GM18951 (cell line): ENCODE results near the gene HOXB4.

ENCODE experiments used
- POLR2A ChIP-seq: IDR thresholded peaks from 4 replicates; pipeline ENCODE4 v1.6.1; 2011; ENCODE audit warnings: mild to moderate bottlenecking; ENCODE audit not compliant: insufficient read length, insufficient read depth; ENCODE audit errors: extremely low read depth
- in situ Hi-C: fragments of 300-500 bp; cut with MboI; formaldehyde crosslinking; loops from one replicate; pipeline ENCODE4 v1.12.0; 2022; ENCODE audit warnings: low sequenced_read_pairs, mixed read lengths, inconsistent platforms; ENCODE audit not compliant: unreplicated experiment

HOXB4 gene

DNA sequence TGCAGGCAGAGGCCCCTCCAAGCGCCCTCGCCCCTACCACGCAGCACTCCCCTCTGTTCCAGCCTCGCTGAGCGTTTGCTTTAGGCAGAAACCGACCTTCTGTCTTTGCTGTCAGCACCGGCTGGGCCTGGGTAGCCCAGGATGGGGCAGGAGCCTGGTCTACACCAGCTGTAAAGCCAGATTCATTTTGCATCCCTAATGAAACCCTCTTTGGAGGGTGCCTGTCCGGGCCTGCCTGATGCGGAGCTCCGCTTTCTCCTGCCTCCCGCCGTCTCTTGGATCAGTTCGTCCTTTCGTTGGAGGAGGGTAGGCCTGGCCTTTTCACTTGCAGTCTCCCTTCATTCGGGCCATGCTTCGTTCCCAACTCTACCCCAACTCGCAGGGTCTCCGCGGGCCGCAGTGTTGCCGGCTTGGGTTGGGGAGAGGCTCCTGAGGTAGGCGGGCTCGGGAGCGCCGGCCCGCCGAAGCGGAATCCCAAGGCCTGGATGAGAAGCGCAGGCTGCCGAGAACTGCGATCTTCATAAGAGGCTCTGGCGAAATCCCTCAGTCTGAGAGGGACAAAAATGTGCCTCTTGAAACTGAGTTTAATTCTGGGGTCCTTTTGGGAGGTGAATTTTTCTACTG, 41.8 kb upstream of the HOXB4 start:
- in situ Hi-C loops: no loop called here
- no peak for TF ChIP-seq POLR2A

DNA sequence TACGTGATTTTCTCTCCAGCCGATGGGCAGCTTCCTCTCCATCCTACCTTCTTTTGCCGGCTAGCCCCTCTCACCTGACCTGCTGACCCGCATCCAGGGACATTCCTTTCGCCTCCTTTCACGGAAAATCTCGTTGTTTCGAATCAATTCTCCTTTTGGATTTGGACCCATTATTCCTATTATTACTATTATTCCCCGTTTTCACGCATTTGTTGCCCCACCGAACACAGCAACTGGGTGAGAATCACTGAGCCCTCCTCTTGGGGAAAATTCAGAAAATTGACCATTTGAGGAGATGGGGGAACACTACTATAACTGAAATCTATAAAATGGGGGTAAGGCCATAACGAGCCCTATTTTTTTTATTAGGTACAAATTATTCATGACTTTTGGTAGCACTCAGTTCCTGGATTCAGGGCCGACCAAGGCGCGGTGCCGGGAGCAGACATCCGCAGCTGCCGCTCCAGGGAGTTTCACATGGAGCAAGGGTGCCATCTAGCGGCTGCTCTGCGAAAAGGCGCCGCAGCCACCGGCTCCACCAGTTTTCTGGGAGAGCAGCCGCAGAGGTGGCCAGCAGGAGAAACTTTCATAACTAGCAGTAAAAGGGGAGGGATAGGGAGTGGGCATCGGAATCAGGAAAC, 40.2 kb upstream of the HOXB4 start:
- in situ Hi-C loops: no loop called here
- TF ChIP-seq POLR2A: no peak

DNA sequence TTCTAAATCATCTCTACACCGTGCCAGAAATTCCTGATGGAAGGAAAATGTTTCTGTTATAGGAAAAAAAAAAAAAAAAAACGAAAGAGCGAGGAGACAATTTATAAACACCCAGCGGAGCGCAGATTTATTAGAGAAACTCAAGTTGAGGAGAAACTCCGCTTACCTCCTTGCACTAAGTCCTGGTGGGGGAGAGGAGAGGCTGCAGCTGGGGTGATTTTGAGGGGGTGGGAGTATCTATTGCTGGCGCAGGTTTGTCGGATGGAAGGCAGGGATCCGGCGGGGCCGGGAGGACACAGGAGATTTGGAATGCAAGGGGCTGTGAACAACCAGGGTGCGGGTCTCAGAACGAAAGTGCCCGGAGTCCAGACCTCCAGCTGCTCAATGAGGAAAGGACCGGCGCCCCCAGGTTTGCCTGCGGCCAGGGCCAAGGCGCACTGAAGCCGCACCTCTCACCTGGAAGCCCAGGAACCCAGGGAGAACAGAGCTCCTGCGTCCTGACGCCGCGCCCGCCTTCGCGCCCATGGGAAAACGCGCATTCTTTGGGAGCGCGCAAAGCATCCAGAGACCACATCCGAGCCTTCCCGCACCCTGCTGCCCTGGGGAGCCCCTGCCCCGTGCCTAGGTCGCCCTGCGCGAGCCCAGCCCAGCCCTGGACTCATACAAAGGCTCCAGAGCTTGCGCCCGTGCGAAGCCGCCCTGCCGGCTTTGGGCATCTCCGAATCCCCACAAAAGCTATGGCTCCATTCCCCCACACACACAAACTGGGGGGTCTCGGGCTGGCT, 39.5 kb upstream of the HOXB4 start:
- TF ChIP-seq POLR2A: no peak
- in situ Hi-C loops: no loop called here

DNA sequence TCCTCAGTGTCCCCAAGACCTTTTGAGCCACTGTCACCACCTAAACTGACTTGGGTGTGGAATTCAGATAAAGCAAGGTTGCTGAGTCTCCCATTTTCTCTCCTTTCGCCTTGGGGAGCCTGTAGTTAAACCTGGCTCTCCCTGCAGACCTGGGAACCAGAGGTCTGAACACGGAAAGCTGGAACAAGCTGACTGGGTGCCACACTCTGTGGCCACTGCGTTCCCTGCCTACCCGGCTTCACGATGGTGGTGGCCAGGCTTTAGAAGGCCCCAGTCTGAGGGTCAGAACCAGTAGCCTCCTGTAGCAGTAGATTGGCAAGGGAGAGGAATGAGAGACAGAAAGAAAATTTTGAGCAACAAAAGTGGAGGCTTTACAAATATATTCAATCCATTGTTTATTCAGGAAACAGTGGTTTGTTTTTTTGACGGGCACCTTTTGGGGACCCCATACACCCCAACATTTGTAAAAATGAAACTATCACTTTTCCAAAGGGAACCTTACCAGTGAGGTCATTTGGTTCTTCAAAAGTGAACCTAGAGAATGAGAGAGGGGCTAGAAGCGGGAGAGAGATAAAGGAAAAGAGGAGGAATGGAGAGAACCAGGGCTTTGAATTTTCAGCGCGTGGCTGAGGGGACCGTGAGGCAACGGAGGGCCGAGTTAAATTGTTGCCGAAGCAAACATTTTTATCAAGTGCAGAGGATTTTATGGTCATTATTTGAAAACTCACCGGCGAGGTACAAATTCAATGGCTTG, 38.7 kb upstream of the HOXB4 start:
- in situ Hi-C loops: no loop called here
- no peak for TF ChIP-seq POLR2A

DNA sequence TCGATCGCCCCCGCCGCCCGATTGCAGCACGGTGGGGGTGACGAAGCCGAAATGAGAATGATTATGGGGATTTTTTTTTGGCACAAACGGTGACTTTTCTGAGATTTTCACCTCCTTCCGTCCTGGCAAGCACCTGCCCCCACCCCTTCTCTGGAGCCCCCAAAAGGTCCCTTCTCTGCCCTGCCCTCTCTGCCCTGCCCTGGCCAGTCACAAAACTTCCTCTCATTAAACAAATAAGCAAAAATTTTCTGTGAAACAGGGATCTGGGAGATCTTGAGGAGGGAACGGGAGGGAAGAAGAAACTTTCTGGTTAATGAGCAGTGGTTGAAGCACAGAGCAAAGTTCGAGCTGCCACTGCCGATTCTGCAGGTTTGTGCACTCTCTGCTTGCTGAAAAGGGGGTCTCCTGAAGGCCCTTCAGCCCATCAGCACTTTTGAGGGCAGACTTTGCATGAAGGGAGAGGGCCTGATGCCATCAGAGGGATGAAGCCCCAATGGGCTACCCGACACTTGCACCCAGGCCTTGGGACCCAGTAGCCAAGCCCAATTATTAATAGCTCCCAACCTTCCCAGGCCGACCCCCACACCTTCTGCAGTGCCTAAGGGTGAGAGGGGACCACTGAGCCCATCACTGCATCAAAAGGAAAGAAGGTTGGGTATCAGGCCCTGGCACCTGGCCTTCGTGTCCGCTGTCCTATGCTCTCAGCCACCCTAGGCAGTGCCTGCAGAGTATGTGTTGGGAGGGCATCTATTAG, 38.0 kb upstream of the HOXB4 start:
- TF ChIP-seq POLR2A: no peak
- in situ Hi-C loops: no loop called here

DNA sequence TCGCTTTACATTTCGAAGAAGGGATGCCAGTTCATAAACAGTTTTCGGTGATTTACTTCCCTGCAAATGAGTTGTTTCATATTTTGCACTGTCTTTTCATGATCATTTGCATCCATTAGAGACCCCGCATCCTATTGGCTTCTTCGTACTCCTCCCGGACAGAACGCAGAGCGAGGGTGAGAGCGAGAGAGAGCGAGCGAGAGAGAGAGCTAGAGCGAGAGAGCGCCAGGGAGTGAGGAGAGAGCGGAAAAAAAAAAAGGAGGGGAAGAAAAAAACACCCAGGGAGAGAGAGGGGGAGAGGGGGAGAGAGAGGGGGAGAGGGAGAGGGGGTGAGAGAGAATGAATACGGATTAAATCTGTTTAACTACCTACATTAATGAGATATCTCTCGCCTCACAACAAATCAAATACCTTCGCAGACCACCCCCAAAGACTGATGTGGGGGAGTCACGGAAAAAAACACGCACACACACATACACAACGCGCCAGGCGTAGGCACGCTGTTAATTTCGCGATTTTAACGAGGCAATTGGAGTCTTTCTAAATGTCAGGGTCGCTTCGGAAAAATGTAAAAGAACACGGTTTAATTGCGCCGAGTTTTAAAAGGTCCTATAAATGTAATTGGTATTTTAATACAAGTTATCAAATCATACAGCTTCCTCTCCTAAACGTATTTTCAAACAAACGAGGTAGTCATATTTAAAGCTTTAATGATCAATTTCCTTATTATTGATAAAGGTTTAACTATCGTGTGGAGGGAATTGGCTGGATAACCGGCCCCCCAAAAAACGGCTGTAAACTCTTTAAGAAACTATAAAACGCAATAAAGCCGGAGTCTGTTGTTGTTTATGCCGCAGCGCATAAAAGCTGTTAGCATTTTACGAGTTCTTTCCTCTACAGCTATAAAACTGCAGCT, 37.2 kb upstream of the HOXB4 start, which contains the start of gene HOXB8:
Gene HOXB8 (minus strand): TSS at position 246 of the 916 bp plus-strand sequence. CDS start 588 bp downstream, outside the sequence.
- TF ChIP-seq POLR2A: no peak
- in situ Hi-C loops: no loop called here

DNA sequence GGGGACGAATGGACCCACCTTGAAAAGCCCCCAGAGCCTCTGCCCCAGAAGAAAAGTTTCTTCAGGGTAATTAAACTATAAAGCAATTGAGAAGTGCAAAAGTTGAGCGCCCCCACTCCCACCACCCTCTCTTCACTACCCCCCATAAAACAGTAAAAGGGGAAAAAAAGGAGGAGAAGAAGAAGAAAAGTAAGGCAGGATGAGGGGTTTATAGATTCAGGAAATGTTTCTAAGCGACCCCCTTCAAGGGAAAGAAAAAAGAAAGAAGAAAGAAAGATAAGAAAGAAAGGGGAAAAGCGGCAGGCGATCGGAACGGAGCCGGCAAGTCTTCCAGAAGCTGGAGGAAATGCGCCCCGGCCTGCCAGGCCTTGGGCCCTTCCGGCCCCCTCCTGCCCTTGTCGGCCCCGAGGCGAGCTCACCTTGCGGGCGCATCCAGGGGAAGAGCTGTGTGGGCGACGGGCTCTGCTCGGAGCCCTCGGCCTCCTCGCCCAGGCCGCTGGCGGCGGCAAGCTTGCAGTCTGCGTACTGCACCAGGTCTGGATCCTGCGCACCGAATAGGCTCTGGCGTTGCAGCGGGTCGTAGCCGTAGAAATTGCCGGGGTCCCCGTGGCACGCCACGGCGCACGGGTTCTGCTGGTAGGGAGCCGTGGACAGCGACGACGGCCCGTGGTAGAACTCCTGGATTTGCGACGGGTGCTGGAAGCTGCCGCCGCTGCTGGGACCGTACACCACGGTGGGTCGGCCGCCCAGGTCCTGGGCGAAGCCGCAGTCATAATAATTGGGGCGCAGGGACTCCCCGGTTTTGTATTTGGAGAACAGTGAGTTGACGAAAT, 35.9 kb upstream of the HOXB4 start:
- in situ Hi-C loops: no loop called here
- TF ChIP-seq POLR2A: no peak

DNA sequence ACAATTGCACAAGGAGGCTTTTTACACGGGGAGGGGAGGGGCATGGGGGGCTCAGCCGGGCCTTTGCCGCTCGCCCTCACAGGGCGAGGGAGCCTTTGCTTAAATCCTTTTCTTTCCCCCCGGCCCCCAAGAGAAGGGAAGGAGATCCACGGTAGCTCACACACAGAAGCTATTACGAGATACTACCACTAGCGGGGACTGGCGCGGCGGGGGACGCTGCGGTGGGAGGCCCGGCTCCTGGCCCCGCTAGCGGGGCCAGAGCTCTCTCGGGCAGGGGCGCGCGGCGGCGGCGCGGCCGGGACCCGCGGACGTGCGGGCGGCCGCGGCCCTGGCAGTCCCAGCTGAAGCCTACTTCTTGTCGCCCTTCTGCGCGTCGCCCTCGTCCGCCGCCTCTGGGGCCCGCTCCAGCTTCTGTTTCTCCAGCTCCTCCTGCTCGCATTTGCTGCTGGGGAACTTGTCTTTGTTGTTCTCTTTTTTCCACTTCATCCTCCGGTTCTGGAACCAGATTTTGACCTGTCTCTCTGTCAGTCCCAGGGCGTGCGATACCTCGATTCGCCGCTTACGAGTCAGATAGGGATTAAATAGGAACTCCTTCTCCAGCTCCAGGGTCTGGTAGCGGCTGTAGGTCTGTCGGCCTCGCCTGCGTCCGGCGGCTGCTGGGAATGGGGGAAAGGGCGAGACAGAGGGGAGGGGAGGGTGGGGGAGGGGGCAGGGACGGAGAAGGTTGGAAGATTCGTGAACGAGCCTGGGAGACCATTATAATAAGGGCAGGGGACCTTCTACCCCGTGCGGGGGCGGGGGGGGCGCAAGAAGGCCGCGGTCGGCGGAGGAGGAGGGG, 34.9 kb upstream of the HOXB4 start:
- no peak for TF ChIP-seq POLR2A

DNA sequence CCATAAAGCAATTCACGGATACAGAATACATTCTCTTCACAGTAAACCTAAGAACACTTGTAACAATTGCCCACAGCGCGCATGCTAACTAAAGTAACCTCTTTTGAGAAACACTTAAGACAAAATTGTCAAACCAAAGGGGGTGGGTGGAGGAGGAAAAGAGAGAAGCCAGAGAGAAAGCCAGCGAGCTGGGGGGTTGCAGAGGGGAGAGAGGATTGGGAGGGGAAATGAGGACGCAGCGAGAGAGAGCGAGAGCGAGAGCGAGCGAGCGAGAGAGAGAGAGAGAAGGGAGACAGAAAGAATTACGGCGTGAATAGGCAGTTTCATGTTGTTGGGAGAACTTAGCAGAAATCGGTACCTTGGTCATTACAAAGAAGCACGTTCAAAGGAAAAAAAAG, 34.3 kb upstream of the HOXB4 start:
- in situ Hi-C loops: no loop called here
- TF ChIP-seq POLR2A: no peak

More for the DNA sequence above, 34.9 kb upstream of the HOXB4 start:
- in situ Hi-C loops: no loop called here
